ENCODE results near the gene TMTC2.

GRCh38 chr12:82803201-82803600, 116.5 kb downstream of the TMTC2 start:
- no peak for TF ChIP-seq FOS (IDR thresholded peaks at IDR 0.05; ENCODE audit: borderline replicate concordance, extremely low read depth, insufficient read length)
- TF ChIP-seq USF1 (IDR thresholded peaks at IDR 0.05; ENCODE audit: borderline replicate concordance, extremely low read length, insufficient read depth, low read depth, low read length) = no peak
- TF ChIP-seq BCL11A (IDR thresholded peaks at IDR 0.05; ENCODE audit: low read depth, low read length) = no peak
- no peak for TF ChIP-seq NR2C2 (IDR thresholded peaks at IDR 0.05; ENCODE audit: borderline replicate concordance, control insufficient read depth, insufficient read length, low read depth)
- TF ChIP-seq ZBTB11 (CRISPR knock-in tag; IDR thresholded peaks at IDR 0.05) = no peak
- no peak for TF ChIP-seq POLR2A (IDR thresholded peaks at IDR 0.05; ENCODE audit: low read depth, low read length)
- TF ChIP-seq CTCF (IDR thresholded peaks at IDR 0.05 in 2 of 3, conservative IDR thresholded peaks at IDR 0.05 in 1 of 3; ENCODE audit: control insufficient read depth in 2 of 3, extremely low read depth in 1 of 3, insufficient read depth in 1 of 3, low read depth in 3 of 3, low read length in 3 of 3) = no peak
- TF ChIP-seq POLR2AphosphoS5 (IDR thresholded peaks at IDR 0.05; ENCODE audit: low read length) = no peak
- TF ChIP-seq CBFB (IDR thresholded peaks at IDR 0.05; ENCODE audit: low read depth) = no peak

All from GM12878 (cell line).